GM19467 (cell line): ENCODE results near the gene HEBP1.
"Not testable (repeated sequence)": the region's sequence is repeated elsewhere in the genome, so short reads cannot be mapped to it uniquely, and the experiment has no call there.

Source experiments
- ATAC-seq: cut with Tn5 transposase; IDR thresholded peaks from one replicate; pipeline ENCODE4 v1.9.1; 2021; ENCODE audit warnings: mild to moderate bottlenecking, moderate library complexity; ENCODE audit not compliant: unreplicated experiment

The HEBP1 gene

GRCh38 chr12:12999959-13000615, at the start of gene HEBP1:
Gene HEBP1 (minus strand): TSS chr12:13000265. CDS start chr12:13000114, 151 bp downstream.
- ATAC-seq: peak; percentile 86

DNA sequence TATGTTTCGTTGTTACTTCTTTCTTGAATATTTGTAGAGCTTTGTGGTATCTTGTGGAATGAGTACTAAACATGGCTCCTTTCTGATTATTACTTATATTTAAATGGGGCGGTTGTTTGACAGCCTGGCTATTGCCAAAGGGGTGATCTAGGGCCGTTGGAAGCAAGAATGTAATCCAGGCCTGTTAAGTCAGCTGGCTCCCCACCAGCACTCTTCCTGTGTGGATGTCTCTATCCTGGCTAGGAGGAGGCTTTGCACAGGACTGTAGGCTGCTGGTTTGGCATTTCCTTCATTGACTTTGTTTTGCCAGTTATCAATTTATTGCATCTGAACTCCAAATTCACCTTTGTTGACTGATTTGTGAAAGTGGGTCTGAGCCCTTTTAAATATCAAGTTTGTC, 49.8 kb upstream of the HEBP1 start:
- ATAC-seq: no peak

- ATAC-seq: no peak
These were observed 46.9 kb upstream of the HEBP1 start for GRCh38 chr12:13046964-13047363.

DNA sequence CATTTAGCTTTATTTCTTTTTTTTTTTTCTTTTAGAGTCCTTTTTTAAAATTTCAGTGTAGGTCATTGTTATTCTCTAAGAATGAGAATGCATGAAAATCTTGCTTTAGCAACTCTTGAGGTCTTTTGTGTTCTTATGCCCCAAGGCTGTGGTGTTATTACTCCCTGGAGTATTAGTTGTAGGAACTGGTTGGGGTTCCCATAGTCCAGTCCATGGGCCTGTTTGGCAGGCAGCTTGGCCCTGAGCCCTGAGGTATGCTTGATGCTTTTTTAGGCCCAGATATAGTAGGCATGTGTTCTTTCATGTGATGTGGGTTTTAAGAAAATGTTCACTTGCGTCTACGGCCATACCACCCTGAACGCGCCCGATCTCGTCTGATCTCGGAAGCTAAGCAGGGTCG, 45.8 kb upstream of the HEBP1 start:
- ATAC-seq: no peak

GRCh38 chr12:13044906-13045299, 44.8 kb upstream of the HEBP1 start:
- ATAC-seq: no peak

DNA sequence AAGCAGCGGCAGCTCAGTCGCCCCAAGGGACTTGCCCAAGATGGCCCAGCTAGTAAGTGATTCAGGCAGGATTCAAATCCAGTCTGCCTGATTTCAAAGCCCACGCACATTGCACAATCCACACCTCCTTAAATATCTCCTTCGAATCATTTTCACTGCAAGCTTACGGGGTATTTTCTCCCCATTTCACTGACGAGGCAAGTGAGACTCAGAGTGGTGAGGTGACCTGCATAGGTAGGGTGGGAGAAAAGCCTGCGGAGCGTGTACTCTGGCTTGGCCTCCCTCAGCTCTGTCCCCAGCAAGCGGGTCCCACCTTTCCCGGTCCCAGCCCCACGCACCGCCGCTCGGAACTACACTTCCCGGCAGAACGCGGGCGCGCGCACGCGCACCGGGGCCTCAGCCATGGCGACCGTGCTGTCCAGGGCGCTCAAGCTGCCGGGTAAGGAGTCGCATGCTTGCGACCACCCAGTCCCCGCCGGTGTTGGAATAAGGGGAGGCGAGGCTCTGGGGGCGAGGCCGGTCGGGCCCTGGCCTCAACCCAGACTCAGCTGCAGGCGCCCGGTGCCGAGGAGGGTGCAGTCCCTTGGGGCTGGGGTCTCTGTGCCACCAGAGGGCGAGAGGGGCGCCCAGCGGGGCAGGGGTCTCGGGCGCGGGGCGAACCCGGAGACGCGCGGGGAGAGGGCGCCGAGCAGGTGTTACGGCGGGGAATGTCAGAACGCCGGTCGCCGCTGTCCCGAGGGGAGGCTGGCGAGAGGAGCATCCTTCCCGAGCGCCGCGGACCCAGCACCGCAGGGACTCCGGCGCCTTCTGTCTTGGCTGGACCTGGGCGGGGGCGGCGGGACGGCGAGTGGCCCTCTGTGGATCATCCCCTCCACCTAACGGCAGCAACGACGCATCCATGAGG, 44.2 kb upstream of the HEBP1 start, which contains the start of gene FAM234B:
Gene FAM234B, plus strand, starts transcription at position 380 of the 904 bp plus-strand sequence. Its CDS starts 23 bp downstream, at position 403.
- peak; percentile 81 for ATAC-seq

DNA sequence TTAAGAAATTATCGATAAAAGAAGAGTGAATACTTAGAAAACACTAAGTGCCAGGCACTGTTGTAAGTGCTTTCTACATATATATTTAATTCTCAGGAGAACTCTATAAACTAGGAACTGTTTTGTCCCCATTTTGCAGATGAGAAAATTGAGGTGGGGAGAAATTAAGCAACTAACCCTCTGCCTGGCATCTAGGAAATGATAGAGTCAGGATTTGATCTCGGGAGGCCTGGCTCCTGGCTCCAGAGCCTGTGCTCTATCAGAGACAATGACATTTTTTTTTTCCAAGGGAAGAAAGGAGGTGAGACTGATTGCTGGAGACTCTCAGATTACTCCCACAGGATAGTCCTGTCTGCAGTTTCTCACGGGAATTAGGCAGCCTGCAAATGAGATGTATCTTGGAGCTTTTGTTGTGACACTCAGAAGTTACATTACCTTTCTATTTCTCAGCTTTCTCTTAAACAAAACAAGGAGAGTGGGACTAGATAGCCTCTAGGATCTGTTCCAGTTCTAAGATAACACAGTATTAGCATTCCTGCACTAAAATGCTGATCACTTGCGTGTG, 42.7 kb upstream of the HEBP1 start:
- ATAC-seq: no peak

GRCh38 chr12:13041224-13041623, 41.2 kb upstream of the HEBP1 start:
- ATAC-seq: no peak

DNA sequence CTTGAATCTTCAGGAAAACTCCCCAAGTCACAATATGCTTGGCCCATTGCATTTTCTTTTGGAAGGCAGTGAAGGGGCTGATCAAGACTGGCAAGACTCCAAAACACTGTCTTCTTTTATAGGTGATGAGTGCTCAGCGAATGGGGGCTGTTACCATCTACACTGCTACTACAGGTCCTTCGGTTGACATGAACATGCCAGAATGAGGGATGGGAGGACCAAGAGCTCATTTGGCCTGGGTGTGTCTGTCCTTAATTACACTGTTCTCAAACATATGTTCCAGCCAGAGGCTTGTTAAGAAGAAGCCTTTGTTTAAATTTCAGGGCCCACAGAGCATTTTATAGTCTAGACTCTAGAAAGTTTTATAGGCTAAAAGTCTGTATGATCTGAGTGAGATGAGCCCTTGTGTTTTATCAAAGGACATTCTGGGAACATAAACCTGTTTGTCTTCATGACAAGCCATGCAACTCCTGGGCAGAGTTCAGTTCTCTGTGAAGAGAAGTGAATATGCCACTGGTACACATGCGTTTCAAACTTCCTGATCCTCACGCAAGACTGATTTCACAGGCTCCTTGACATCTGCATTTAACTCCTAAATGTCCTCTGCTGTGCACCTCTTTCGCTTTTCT, 39.4 kb upstream of the HEBP1 start:
- ATAC-seq: no peak

DNA sequence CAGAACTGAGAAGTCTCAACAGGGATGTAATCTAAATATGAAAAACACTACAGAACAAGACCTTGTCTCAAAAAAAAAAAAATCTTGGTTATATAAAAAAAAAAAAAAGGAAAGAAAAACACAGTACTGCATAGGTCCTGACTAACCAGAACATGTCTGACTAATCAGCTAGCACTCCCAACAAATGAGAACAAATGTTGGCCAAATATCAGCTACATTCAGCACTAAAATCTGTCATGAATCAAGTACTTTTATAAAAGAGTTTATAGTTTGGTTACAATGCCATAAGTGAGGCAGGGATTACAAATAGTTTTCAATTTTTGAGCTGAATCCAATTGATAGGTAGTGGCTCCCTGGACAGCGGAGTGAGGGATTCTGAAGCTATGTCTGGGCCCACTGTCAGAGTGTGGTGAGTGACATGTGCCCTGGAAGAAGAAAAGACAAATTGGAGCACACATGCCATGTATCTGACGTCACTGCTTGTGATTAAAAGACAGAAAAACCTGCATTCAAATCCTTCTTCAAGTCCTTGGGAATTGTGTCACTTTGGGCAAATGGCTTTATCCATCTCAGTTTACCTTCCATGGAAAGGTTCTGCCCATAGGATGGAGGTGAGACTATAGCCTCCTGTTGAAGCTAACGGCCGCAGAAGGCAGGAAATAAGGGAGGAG, 38.6 kb upstream of the HEBP1 start:
- no peak for ATAC-seq

DNA sequence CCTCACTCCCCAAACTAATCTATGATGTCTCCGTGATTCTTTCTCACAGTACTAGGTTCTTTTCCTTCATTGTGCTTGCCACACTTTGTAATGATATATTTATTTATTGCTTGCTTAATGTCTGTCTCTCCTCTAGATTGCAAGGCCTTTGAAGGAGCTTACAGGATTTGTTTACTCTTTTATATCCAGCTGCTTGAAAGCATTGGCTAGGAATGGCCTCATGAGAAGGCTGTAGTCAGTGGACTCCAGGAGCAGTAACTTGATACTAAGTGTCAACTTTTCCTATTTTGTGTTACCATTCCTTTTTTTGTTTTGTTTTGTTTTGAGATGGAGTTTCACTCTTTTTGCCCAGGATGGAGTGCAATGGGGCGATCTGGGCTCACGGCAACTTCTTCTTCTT, 36.8 kb upstream of the HEBP1 start:
- no peak for ATAC-seq

DNA sequence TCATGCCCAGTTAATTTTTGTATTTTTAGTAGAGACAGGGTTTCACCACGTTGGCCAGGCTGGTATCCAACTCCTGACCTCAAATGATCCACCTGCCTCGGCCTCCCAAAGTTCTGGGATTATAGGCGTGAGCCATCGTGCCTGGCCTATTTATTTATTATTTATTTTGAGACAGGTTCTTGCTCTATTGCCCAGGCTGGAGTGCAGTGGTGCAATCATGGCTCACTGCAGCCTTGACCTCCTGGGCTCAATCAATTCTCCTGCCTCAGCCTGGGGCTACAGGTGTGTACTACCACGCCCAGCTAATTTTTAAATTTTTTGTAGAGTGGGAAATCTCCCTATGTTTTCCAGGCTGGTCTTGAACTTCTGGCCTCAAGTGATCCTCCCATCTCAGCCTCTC, 35.3 kb upstream of the HEBP1 start:
- not testable (repeated sequence) for ATAC-seq

- ATAC-seq: no peak
These were observed 33.4 kb upstream of the HEBP1 start for GRCh38 chr12:13033476-13033875.

- ATAC-seq: no peak
These were observed 32.1 kb upstream of the HEBP1 start for GRCh38 chr12:13032164-13032563.

- ATAC-seq: no peak
These were observed 30.7 kb upstream of the HEBP1 start for GRCh38 chr12:13030541-13031291.

DNA sequence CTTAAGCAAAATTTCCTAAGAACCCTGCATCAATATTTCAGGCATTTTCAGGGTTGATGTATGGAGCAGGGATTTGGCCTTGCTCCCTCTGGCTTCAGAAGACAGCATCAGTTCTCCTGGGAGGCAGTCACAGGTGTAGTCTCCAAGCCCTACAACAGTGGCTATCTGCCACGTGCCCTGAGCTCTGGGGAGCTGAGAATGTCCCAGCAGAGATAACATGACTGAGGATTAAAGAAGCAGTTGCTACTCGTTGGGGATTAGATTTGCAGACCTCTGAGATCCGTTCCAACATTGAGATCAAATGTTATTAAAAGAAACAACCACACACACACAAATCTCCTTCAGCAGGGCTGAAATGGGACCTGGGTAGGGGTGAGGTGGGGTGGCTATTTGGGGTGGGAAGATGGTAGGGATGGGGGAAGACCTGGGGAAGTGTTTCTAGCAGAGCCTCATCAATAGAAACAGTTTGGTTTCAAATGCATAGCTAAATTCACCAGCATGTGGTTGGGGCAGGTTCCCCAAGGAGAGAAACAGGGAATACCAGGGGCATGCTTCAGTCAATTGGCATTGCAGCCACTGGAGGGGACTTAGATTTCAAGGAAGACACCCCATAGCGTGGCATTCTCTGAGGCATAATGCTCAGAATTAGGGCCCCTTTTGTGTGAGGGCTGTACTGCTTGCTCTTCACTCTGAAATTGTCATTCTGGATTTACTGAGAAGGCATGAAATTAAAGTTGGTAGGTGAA, 28.9 kb upstream of the HEBP1 start:
- ATAC-seq: no peak

DNA sequence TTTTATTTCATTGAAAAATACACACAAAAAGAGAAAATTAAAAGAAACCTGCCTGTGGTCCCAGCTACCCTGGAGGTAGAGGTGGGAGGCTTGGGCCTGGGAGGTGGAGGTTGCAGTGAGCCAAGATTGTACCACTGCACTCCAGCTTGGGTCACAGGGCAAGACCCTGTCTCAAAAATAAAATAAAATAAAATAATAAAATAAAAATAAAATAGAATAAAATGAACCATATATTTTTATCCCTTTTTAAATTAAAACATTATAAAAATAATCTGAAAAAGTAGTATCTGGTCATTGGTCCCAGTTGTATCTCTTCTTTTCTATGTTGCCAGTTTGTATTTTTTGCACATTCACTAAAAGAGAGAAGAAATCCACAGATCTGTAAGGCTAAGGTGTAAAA, 27.4 kb upstream of the HEBP1 start:
- ATAC-seq: no peak

DNA sequence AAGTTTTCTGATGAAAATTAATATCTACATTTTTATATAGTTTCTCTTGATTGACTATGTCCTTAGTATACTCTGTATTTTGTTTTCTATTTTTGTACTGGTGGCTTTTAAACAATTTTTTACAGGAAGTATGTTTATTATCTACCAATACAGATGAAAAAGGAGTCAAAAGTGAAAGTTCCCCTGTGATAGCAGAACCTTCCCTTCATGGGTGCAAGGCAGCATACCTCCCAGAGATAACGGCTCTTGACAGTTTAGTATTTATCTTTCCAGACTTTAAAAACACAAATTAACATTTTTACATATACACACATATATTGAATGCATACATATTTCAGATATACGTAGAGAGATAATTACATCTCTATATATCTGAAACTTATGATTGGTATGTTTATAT, 27.0 kb upstream of the HEBP1 start:
- no peak for ATAC-seq

- ATAC-seq: no peak
These were observed 26.2 kb upstream of the HEBP1 start for GRCh38 chr12:13026286-13026685.
